SK-MEL-5 (cell line): ENCODE measurements around the gene MEI4. TPM values are rescaled to one million over a fixed set of nuclear protein-coding genes. Genes with fewer than 3 reads are reported as not detected.
A peak's percentile ranks its signal among the peaks of the same experiment; 100 is the strongest.

ENCODE experiments used
- DNase-seq: peaks from one replicate; pipeline ENCODE4 v3.0.0-alpha.2; 2016; ENCODE audit warnings: low read depth, low spot score
- in situ Hi-C: cut with HindIII; loops from 2 replicates; pipeline ENCODE4 v1.10.0; 2016; ENCODE audit warnings: low sequenced_read_pairs, high pct_unique_total_duplicates, low pct_unique_long_range_greater_than_20kb
- total RNA-seq: library from RNA; depleted of rRNA; stranded (reverse); fragments of >200 nt; shearing (Covaris generic); gene quantifications from 2 replicates; pipeline ENCODE4 v1.2.3, GENCODE V29; 2014; rRNA removed

MEI4 gene
- total RNA-seq, 1 experiment from 2014 or later = not detected

DNA sequence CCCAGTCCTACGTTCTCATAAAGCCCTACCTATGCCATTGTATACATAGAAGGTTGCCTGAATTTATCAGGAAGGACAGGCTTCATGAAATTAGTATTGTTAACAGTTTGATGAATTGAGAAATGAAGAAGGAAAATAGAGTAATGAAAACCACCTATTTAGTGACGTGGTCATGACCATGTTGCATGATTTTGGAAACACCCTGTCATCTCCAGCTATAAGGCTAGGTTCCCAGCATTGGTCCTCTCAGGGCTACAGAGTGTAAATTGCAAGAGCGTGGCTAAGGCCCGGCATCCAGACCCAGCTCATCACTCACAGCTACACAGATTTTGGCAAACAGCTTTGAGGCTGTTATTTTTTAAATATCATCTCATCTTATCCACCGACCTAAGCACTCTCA lies 203.6 kb downstream of the MEI4 start:
- DNase-seq = no peak
- in situ Hi-C loops = no loop called here

DNA sequence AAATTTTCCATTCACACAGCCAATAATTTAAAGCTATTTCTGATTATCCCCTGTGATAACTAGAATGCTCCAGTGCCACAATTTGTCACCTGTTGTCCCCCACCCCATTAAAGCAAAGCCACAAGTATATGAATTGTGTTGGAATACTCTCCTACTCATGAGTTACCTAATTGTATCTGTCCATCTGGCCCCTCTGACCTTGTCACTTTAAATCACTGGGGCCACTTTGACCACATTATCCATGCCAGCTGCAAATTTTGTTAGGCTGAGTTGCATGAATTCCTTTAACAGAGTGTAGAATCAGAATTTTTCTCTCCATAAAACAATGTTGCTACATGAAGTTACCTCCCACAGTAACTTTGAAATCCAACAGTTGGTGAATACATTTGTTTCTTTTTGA lies 204.6 kb downstream of the MEI4 start:
- in situ Hi-C loops = no loop called here
- no peak for DNase-seq

DNA sequence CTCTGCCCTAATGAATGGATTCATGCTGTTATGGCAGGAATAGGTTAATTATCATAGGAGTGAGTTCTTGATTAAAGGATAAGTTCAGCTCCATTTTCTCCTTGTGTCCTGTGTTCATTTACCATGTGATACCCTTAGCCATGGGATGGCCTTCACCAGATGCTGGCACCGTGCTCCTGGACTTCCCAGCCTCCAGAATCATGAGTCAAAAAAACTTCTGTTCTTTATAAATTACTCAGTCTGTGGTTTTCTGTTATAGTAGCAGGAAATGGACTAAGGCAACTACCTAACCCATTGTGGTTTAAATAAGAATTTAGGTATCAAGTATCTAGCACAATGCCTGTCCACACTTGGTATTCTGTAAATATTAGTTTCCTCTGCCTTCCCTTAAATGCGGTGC lies 223.5 kb downstream of the MEI4 start:
- in situ Hi-C loops = no loop called here
- DNase-seq = no peak

DNA sequence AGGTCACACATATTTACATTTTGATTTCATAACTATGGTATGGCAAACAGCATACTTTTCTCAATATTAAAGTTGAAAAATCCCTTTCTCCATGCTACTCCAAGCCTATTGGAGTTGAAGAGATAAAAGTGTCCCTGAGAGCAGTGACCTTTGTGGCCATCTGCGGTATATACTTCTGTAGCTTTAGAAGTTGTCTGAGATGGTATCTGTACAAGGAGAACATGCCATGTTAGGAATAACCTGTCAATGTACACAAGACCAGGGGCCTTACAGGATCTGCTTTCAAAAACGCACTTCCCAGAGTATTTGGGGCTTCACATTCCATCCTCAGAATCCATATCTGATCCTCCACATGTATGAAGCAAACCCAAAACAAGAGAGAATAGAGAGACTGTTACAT lies 226.7 kb downstream of the MEI4 start:
- in situ Hi-C loops = no loop called here

DNA sequence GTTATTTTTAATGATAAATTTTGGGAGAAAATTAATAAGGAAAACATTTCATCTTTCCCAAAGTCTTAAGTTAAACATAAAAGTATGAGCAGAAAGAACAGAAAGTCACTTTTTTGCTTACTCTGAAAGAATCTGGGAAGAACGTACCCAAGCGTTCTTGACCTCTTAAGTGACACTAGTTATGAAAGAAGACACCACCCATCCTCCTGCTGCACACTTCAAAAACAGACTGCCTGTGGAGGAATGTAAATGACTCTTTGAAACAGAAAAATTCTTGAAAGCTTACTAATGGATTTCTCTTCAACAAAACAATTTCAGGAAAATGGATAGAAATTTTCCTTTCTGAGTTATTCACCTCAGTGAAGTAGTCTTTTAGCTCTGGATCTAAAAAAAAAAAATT lies 227.7 kb downstream of the MEI4 start:
- no peak for DNase-seq
- in situ Hi-C loops = no loop called here

More for the DNA sequence above, 226.7 kb downstream of the MEI4 start:
- DNase-seq = no peak

DNA sequence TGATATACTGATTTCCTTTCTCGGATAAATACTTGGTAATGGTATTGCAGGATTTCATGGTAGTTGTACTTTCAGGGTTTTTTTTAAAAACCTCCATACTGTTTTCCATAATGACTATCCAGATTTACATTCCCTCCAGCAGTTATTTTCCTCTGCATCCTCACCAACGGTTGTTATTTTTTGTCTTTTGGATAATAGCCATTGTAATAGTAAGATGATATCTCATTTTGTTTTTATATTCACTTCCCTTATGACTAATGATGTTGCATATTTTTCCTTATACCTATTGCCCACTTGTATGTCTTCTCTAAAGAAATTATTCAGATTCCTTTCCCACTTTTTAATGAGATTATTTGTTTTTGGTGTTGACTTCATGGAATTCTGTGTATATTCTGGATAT lies 231.0 kb downstream of the MEI4 start:
- DNase-seq = no peak
- in situ Hi-C loops = no loop called here

DNA sequence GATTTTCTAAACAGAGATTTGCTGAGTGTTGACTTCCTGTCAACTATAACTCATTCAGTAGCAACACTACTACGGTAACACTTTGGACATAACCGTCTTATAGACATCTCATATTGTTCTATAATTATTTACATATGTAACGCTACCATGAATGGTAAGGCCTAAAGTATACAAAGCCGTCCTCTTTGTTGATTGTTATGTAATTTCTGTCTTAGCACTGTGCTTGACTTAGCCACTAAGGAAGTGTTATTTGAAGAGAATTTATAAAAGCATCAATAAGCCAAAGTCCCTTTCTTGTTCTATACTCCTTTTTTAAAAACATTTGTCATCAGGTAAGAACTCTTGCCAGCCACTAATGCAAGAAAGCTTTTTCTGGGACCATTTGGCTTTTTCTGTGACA lies 240.6 kb downstream of the MEI4 start:
- DNase-seq = no peak
- in situ Hi-C loops = no loop called here

DNA sequence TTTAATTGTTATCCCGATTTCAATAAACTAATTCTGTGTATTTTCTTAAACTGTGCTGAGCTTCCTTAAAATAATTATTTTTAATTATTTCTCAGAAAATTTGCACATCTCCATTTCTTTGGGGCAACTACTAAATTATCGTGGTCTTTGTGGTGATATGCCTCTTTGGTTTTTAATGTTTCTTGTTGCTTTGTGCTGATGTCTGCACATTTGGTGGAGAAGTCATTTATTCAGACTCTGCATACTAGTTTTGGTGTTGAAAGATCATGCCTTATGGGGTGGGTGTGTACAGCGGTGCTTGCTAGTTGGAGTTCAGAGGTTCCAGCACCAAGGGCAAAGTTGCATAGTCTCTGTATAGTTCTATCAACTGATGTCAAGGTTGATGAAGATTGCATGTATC lies 253.2 kb downstream of the MEI4 start:
- no peak for DNase-seq
- in situ Hi-C loops = no loop called here

DNA sequence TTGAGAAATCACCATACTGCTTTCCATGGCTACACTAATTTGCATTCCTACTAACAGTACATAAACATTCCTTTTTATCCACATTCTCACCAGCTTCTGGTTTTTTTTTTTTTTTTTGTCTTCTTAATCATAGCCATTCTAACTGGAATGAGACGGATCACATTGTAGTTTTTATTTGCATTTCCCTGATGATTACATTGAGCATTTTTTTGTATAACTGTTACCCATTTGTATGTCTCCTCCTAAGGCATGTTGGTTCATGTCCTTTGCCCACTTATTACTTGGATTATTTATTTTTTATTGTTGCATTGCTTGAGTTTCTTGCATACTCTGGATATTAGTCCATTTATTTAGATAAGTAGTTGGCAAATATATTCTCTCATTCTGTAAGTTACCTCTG lies 258.0 kb downstream of the MEI4 start:
- no peak for DNase-seq
- in situ Hi-C loops = no loop called here

DNA sequence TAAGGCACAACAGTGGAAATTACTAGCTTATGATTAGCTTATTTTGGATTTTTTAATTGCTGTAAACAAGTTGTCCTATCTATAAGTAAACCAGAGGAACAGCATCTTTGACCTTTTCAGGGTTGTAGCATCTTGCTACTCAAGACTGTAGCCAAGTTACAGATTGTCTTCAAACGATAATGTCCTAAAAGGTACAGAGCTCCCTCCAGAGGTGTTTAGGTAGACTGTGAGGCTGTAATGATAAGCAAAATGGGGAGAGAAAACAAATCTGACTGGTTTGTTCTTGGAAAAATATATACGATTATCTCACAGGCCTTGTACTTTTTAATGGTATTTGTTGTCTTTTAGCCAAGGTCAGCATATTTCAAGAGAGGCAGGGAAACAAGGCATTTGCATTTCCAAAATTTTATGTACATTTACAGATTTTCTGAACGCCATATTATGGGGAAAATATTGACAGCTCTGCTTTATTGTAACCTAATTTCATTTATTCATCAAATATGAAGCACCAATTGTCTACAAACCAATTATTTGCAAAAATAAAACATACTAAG lies 273.4 kb downstream of the MEI4 start:
- in situ Hi-C loops = no loop called here
- peak; percentile 8 for DNase-seq

DNA sequence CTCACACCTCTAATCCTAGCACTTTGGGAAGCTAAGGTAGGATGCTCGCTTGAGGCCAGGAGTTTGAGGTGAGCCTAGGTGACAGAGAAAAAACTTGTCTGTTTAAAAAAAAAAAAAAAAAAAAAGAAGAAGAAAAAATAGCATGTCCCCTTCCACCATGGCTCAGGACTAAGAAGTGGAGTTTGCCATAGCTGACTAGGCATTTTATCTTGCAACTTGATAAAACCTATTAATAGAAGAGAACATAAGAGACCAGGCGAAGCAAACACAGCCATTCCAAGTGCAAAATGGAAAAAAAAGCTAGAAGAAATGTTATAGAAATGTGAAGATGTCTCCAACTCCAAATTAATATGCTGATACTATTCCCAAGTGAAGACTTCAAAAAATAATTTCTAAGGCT lies 277.5 kb downstream of the MEI4 start:
- in situ Hi-C loops = no loop called here
- DNase-seq = no peak

DNA sequence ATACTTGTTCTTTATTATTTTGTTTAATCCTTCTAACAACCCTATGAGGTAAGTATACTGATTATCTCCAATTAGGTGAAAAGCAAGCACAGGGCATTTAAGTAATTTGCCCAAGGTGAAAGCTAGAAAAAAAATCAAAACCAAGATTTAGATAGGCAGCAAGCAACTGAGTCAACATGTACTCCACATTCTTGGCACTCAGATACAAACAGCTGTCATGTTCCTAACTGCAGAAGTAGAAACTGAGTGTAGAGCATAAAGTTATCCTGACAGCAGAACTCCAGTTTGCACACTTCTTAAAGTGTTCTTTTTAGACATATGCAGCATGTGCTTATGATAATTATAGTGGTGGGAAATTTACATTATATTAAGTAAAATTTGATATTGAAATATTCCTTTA lies 278.1 kb downstream of the MEI4 start:
- DNase-seq = no peak
- in situ Hi-C loops = no loop called here

DNA sequence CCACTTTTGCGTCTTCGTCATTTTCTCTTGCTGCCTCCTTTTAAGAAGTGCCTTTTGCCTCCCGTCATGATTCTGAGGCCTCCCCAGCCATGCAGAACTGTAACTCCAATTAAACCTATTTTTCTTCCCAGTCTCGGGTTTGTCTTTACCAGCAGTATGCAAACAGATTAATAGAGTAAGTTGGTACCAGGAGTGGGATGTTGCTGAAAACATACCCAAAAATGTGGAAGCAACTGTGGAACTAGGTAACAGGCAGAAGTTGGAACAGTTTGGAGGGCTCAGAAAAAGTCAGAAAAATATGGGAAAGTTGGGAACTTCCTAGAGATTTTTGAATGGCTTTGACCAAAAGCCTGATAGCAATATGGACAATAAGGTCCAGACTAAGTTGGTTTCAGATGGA lies 309.2 kb downstream of the MEI4 start:
- no peak for DNase-seq

DNA sequence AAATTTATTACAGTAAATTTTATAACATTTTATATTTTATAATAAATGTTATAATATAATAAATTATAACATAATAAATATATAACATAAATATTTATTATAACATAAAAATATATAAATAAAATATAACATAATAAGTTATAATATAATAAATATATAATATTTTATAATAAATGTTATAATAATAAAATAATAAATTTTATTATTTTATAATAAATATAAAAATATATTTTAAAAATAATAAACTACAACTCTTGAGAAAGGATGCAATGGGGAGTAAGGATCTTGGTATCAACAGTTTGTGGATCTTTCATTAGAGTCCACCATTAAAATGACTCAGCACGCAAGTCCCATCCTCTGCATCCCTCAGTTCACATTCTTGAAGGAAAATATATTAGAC lies 312.6 kb downstream of the MEI4 start:
- in situ Hi-C loops = no loop called here
- DNase-seq = no peak

More for the DNA sequence above, 309.2 kb downstream of the MEI4 start:
- in situ Hi-C loops = no loop called here

DNA sequence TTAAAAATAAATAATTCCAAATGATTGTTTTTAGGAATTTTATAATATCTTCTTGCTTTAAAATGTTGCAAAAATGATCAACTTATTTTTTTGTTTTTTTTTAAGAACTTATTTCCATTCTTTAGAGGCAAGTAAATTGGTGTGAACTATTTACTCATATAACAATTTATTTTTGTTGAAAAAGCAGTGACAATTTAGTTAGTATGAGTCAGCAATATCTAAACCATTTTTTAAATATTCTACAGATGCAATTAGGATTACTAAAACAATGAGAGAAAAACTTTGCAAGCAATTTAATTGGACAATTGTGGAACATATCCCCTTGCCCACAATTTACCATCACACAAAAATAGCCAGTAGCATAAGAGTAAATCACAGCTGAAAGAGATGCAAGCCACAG lies 319.5 kb downstream of the MEI4 start:
- no peak for DNase-seq
- in situ Hi-C loops = no loop called here

Other genes starting within 250 kb of the MEI4 start
- gene HTR1B, start 189.5 kb upstream of the MEI4 start, total RNA-seq = not detected in 2 replicates